Endothelial cell of umbilical vein (primary cell): ENCODE data around the gene FLT3LG. TPM values are rescaled to one million over a fixed set of nuclear protein-coding genes. Genes with fewer than 3 reads are reported as not detected.

Experiments used
- BruUV-seq: library from RNA; stranded (reverse); fragments of 400-500 nt; replicated peaks from 2 replicates; lab custom pipeline; 2021; lab: Mats Ljungman, UMichigan
- CTCF ChIA-PET: fragments of 300-600, 350-600 bp; sonication (Branson Sonifier 250); formaldehyde crosslinking; loops from one replicate; lab custom pipeline; 2021; ENCODE audit warnings: antibody characterized with exemption, inconsistent platforms; lab: Charles Lee
- POLR2A ChIA-PET: fragments of 300-600, 350-600 bp; sonication (Branson Sonifier 250); formaldehyde crosslinking; loops from one replicate; lab custom pipeline; 2021; ENCODE audit warnings: antibody characterized with exemption, inconsistent platforms; lab: Charles Lee
- DNase-seq: peaks from one replicate; pipeline ENCODE4 v3.0.0-alpha.2; 2011; ENCODE audit warnings: low read depth, low spot score
- FAIRE-seq: peaks from 2 replicates; lab custom pipeline; 2011; peaks lifted over from hg19 to GRCh38; lab: Jason Lieb, UNC
- H2AFZ ChIP-seq: 2 replicates; pipeline ENCODE4 v1.6.0; 2012; ENCODE audit warnings: low read depth, low read length, control low read depth, inconsistent platforms
- H3K27ac ChIP-seq: 2 replicates; pipeline ENCODE4 v1.5.1; 2011; ENCODE audit warnings: low read depth, mild to moderate bottlenecking, control low read depth, low read length, moderate library complexity; ENCODE audit not compliant: insufficient read depth
- H3K27me3 ChIP-seq, 2 experiments: 2 replicates each; pipeline versions ENCODE4 v1.6.0 to v1.6.1; 2011; ENCODE audit warnings: low read length in 2 of 2, mixed read lengths in 1 of 2; ENCODE audit not compliant: control insufficient read depth in 2 of 2, insufficient read depth in 2 of 2
- H3K36me3 ChIP-seq, 2 experiments: 2 replicates in 1 of 2; 3 replicates in 1 of 2; pipeline ENCODE4 v1.5.1; 2011; ENCODE audit warnings: low read length in 2 of 2, mild to moderate bottlenecking in 1 of 2, moderate library complexity in 1 of 2; ENCODE audit not compliant: control insufficient read depth in 2 of 2, insufficient read depth in 2 of 2; ENCODE audit errors: extremely low read depth in 1 of 2
- H3K4me1 ChIP-seq: 3 replicates; pipeline ENCODE4 v1.5.1; 2011; ENCODE audit warnings: mild to moderate bottlenecking, low read length; ENCODE audit not compliant: control insufficient read depth, insufficient read depth; ENCODE audit errors: extremely low read depth
- H3K4me2 ChIP-seq: 2 replicates; pipeline ENCODE4 v1.6.1; 2011; ENCODE audit warnings: low read length, control low read depth, mixed read lengths; ENCODE audit not compliant: insufficient read depth
- H3K4me3 ChIP-seq, 3 experiments: fragments of 200-600 bp in 1 of 3; sonication (generic), shearing (Covaris generic) in 1 of 3; replicated peaks in 1 of 3; 2 replicates each; pipeline ENCODE4 v1.5.1; 2011 to 2016; ENCODE audit warnings: control low read depth in 3 of 3, low read length in 3 of 3, mild to moderate bottlenecking in 2 of 3, inconsistent platforms in 1 of 3, low read depth in 1 of 3, moderate library complexity in 1 of 3; ENCODE audit not compliant: insufficient read depth in 1 of 3
- H3K79me2 ChIP-seq: 2 replicates; pipeline ENCODE4 v1.6.0; 2012; ENCODE audit warnings: low read length, inconsistent platforms; ENCODE audit not compliant: control insufficient read depth, insufficient read depth
- H3K9ac ChIP-seq: replicated peaks from 2 replicates; pipeline ENCODE3; 2011; ENCODE audit warnings: low read length, control low read depth; ENCODE audit not compliant: insufficient read depth; ENCODE audit errors: extremely low read depth
- H3K9me1 ChIP-seq: replicated peaks from 3 replicates; pipeline ENCODE4 v1.6.0; 2011; ENCODE audit warnings: mild to moderate bottlenecking, low read length; ENCODE audit not compliant: control insufficient read depth, insufficient read depth; ENCODE audit errors: extremely low read depth
- H3K9me3 ChIP-seq: replicated peaks from 2 replicates; pipeline ENCODE4 v1.5.1; 2012; ENCODE audit warnings: low read length, inconsistent platforms; ENCODE audit not compliant: control insufficient read depth, insufficient read depth
- H4K20me1 ChIP-seq: replicated peaks from 2 replicates; pipeline ENCODE3; 2011; ENCODE audit warnings: mild to moderate bottlenecking, low read length; ENCODE audit not compliant: control insufficient read depth, insufficient read depth; ENCODE audit errors: extremely low read depth
- CTCF ChIP-seq, 2 donors: IDR thresholded peaks; 1 replicate in 1 of 2; 2 replicates in 1 of 2; pipeline ENCODE4 v1.5.1; 2011; ENCODE audit warnings: low read length in 2 of 2, mild to moderate bottlenecking in 2 of 2, moderate library complexity in 2 of 2, control low read depth in 1 of 2, inconsistent platforms in 1 of 2, low read depth in 1 of 2; ENCODE audit not compliant: insufficient read depth in 1 of 2; ENCODE audit errors: extremely low read depth in 1 of 2
- JUN ChIP-seq: IDR thresholded peaks from 2 replicates; pipeline ENCODE4 v1.6.1; 2011; ENCODE audit warnings: borderline replicate concordance, low read depth; ENCODE audit not compliant: insufficient read length, insufficient read depth
- MAX ChIP-seq: IDR thresholded peaks from 2 replicates; pipeline ENCODE4 v1.6.1; 2011; ENCODE audit not compliant: insufficient read depth, insufficient read length
- MYC ChIP-seq: IDR thresholded peaks from one replicate; pipeline ENCODE4 v1.6.1; 2011; ENCODE audit warnings: mild to moderate bottlenecking, low read depth, low read length
- POLR2A ChIP-seq: IDR thresholded peaks from 2 replicates; pipeline ENCODE4 v1.6.1; 2012; ENCODE audit warnings: low read depth, mild to moderate bottlenecking, control low read depth, low read length
- POLR2AphosphoS5 ChIP-seq: IDR thresholded peaks from 2 replicates; pipeline ENCODE4 v1.6.1; 2012; ENCODE audit warnings: low read depth, mild to moderate bottlenecking, control low read depth, low read length, moderate library complexity; ENCODE audit not compliant: insufficient read depth
- dilution Hi-C: fragments of 300-500 bp; cut with MboI; formaldehyde crosslinking; loops from one replicate; pipeline ENCODE4 v1.15.0; 2019; ENCODE audit warnings: low sequenced_read_pairs; ENCODE audit not compliant: extremely low pct_ligation_motif_present
- intact Hi-C: fragments of 100-400 bp; cut with micrococcal nuclease; formaldehyde crosslinking; loops from one replicate; pipeline ENCODE4 v1.10.0; 2022
- polyA plus RNA-seq, 4 experiments: library from polyadenylated mRNA; depleted of rRNA in 3 of 4; stranded (reverse) in 3 of 4; unstranded in 1 of 4; fragments of >200 nt; gene quantifications; 2 replicates each; pipeline versions ENCODE4 v1.2.1 to v1.2.3, GENCODE V29; 2011 to 2012; ENCODE audit warnings: missing spikeins in 1 of 4
- total RNA-seq: library from RNA; stranded (reverse); gene quantifications from 2 replicates; pipeline ENCODE4 v1.2.3, GENCODE V29; 2021

FLT3LG gene
- total and polyA plus RNA-seq, 2 donors (not counting 3 experiments of a cell fraction or from before 2014, with no cell fraction given): 5.0 to 5.7 TPM

- Histone ChIP-seq H3K4me1 (no peaks in the 10 kb centered on the region), H3K4me2 (no peak overlapping the region), H3K27ac (no peak overlapping the region), H4K20me1 (no peaks in the 10 kb centered on the region), H3K4me3 (no peak overlapping the region), H3K9me3 (no peaks in the 10 kb centered on the region), H3K9ac (no peak overlapping the region), H3K79me2 (no peaks in the 10 kb centered on the region), H2AFZ (no peak overlapping the region), H3K36me3 (peaks cover 0 to 12% of the 10 kb centered on the region in 2 experiments), H3K9me1 (no peaks in the 10 kb centered on the region), H3K27me3 (no peaks in the 10 kb centered on the region)
- no TSS peak for BruUV-seq
- ChIA-PET POLR2A (no interaction called here), CTCF (interaction anchor here (1.3 kb wide), 1 partner anchor 11 kb away, joined by 3 read pairs; no protein-coding TSS in a partner anchor)
- FAIRE-seq: no peak
- intact Hi-C loops (no loop called here), dilution Hi-C loops (no loop called here)
- DNase-seq: no peak
- TF ChIP-seq MAX: no peak
- TF ChIP-seq POLR2A: no peak
- TF ChIP-seq POLR2AphosphoS5: no peak
- no peak for TF ChIP-seq MYC
- no peak for TF ChIP-seq CTCF (IDR thresholded peaks at IDR 0.05; ENCODE audit: extremely low read depth in 1 of 2, insufficient read depth in 1 of 2, low read depth in 1 of 2, low read length in 2 of 2)
- TF ChIP-seq JUN: no peak
These were observed 5.8 kb upstream of the FLT3LG start for GRCh38 chr19:49468199-49468598.
